Choroid plexus epithelial cell (primary cell): Measurements from ENCODE around the gene PTPRF.
"Not testable (repeated sequence)": the region's sequence is repeated elsewhere in the genome, so short reads cannot be mapped to it uniquely, and the experiment has no call there.

Experiments
- DNase-seq: peaks from one replicate; pipeline ENCODE4 v3.0.0-alpha.2; 2010; ENCODE audit warnings: low read depth
- H3K4me3 ChIP-seq: 2 replicates; pipeline ENCODE4 v1.5.1; 2011; ENCODE audit warnings: low read depth, mild to moderate bottlenecking, control low read depth, low read length, moderate library complexity
- TF ChIP-seq, protein P1 (sequence below): conservative IDR thresholded peaks from 2 replicates; pipeline ENCODE4 v1.5.1; 2011; ENCODE audit warnings: low read depth, mild to moderate bottlenecking, control low read depth, inconsistent platforms, low read length, moderate library complexity

The PTPRF gene

DNA sequence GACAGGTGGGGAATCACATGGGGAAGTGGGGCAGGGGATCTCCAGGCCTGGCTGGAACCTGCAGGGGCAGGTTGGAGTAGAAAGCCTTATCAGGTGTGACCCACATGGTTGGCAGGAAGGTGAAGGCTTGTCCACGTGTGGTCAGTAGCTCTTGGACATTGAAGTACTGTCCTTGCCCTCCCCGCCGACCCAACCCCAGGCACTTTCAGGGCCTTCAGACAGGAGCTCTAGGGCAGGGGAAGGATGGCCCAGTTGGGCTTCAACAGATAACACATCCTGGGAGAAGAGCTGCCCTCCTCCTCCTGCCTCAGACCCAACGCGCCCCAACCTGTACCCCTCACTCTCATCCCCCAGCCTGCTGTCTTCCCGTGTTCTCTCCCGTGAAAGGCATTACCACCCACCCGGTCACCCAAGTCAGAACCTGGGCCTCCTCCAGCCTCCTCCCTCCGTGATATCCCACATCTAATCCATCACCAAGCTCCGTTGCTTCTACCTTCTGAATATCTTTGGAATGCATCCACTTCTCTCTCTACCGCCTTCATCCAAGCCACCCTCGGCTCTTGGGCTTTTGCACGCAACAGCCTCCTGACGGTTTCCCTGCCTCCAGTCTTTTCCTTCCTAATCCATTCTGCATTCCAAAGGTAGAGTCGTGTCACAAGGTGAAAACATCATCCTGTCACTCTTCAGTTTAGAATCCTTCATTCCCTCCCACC, 15.9 kb downstream of the PTPRF start:
- DNase-seq = no peak
- no peak overlapping the region for H3K4me3 ChIP-seq
- TF ChIP-seq, protein P1, sequence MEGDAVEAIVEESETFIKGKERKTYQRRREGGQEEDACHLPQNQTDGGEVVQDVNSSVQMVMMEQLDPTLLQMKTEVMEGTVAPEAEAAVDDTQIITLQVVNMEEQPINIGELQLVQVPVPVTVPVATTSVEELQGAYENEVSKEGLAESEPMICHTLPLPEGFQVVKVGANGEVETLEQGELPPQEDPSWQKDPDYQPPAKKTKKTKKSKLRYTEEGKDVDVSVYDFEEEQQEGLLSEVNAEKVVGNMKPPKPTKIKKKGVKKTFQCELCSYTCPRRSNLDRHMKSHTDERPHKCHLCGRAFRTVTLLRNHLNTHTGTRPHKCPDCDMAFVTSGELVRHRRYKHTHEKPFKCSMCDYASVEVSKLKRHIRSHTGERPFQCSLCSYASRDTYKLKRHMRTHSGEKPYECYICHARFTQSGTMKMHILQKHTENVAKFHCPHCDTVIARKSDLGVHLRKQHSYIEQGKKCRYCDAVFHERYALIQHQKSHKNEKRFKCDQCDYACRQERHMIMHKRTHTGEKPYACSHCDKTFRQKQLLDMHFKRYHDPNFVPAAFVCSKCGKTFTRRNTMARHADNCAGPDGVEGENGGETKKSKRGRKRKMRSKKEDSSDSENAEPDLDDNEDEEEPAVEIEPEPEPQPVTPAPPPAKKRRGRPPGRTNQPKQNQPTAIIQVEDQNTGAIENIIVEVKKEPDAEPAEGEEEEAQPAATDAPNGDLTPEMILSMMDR = no peak

DNA sequence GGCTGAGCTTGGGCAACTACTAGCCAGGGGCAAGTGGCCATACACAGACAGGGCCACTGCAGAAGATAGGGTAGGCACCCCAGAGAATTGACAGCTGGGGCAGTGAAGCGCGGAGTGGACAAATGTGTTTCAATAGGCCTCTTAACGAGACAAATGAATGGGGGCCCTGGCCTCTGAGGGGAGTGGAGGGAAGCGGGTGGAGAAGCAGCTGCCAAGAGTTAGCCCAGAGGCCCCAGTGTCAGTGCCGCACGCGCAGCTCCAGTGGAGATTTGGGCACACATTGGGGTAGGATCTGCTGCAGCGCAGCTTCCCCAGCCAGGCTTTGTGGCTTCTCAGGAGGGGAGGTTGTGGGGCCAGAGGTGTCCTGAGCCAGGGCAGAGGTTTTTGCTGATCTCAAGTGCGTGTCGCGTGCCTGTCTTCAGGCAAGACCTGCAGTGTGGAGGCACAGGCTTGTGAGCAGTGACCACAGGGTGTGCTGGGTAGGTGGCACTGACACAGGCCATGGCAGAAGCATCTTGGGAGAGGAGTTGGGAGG, 16.9 kb downstream of the PTPRF start:
- no peak overlapping the region for H3K4me3 ChIP-seq
- TF ChIP-seq, protein P1 = no peak
- DNase-seq = no peak

DNA sequence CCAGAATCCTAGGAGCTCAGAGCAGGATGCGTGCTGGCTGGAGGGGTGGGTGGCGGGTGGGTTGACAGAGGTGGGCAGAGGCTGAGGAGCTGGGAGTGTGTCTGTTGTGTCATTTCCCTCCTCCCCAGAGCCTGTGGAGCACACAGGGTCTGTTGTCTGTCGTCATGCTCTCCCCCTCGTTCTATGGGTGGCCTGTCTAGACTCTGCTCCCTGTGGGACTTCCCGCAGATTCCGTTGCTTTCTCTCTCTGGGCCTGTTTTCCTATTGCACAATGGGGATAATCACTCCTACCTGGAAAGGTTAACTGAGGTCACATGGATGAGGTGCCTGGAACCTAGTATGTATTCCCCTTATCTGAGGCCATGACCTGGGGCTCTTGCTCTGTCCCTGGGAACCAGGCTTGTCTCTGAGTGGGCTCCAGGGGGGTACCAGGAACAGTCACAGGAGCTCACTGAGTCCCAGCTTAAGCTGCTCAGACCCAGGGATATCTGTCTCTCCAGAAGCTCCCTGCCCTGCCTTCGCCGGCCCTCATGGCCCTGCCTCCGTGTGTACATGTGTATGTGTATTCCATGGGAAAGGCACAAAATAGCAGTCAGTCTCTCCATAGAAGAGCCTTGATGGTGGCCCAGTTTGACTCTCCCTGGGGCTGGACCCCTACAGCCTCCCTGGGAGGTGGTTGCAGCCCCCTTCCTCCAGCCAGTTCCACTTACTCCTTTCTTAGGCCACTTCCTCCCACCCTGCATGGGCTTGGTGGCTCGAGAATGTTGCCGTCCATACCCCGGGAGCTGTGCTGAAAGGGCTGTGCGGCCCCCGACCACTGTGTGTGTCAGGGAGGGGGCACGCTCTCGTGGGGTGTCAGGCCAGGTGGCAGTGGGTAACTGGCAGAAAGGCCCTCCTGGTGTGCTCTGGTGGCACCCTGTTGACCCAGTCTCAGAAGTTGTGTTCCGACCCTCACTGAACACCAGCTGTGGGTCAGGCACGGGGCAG, 17.9 kb downstream of the PTPRF start:
- TF ChIP-seq, protein P1 = no peak
- no peak for DNase-seq
- no peak overlapping the region for H3K4me3 ChIP-seq

DNA sequence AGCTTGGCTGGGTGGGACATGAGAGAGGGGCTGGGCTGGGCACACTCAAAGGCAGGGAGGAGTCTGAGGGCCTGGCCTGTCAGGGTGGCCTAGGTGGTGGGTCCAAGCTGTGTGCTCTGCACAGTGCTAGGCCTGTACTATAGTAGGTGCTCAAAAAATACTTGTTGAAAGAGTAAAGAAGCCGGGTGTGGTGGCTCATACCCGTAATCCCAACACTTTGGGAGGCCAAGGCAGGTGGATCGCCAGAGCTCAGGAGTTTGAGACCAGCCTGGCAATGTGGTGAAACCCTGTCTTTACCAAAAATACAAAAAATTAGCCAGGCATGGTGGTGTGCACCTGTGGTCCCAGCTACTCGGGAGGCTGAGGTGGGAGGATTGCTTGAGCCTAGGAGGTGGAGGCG, 18.7 kb downstream of the PTPRF start:
- H3K4me3 ChIP-seq, DNase-seq: not testable (repeated sequence)

DNA sequence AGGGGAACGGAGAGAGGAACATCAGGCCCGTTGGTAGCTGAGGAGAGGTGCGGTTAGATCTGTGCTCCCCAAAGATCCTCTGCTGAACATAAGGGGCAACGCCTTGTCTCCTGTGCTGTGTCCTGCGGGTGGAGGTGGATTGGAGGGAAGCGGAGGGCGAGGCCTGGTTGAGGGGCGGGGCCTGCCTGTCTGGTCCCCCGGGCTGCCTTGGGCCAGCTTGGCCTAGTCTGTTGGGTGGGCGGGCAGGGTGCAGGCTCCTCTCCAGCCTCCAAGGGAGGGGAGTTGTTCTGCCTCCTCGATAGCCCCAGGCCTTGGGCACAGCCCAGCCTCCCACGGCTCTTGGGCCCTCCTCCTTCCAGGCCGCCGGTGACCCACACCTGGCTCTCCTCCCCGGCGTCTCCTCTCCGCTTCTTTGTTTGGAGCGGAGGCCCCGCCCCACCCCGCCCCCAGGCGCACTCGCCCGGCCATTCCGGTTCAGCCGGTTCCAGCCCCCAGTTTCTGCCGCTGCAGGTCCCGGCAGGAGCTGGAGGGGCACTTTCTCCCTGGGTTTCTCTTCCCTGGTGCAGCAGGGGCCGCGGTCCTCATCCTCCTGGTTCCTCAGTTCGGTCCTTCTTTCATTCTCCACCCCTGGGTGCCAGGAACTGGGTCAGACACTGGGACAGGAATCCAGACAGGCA, 19.4 kb downstream of the PTPRF start:
- TF ChIP-seq, protein P1 = no peak
- peak overlapping the region; percentile 44 for H3K4me3 ChIP-seq
- DNase-seq = no peak

DNA sequence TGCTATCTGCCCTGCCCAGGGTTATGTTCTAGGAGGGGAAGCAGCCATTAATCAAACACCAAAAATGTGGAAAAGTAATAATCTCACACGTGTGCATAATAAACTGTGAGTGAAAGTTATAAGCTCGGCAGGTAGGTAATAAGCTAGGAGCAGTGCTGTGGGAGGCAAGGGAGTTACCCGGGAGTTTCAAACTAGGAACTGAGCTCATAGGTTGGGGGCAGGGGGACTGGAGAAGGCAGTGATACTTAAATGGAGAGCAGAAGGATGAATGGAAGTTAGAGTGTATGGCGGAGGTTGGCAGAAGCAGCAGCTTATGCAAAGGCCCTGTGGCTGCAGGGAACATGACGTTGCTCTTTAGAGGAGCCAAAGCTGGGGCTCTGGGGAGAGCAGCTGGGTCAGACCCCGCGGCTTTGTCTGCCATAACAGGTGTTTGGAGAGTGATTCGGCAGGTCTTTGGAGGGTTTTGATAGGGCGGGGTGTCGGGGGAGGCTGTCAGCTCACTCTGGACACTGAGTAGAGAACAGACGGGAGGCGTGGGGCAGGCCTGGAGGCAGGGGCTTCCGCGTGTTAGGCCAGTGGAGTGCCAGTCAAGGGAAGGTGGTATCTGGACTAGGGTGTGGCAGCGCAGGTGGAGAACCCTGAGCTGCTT, 20.0 kb downstream of the PTPRF start:
- H3K4me3 ChIP-seq = no peak overlapping the region
- TF ChIP-seq, protein P1 = no peak
- DNase-seq = no peak
